Endothelial cell of umbilical vein (primary cell): ENCODE results near the gene SGF29. TPM values are rescaled to one million over a fixed set of nuclear protein-coding genes. Genes with fewer than 3 reads are reported as not detected.

Source experiments
- BruUV-seq: library from RNA; stranded (reverse); fragments of 400-500 nt; replicated peaks from 2 replicates; lab custom pipeline; 2021; lab: Mats Ljungman, UMichigan
- CTCF ChIA-PET: fragments of 300-600, 350-600 bp; sonication (Branson Sonifier 250); formaldehyde crosslinking; loops from one replicate; lab custom pipeline; 2021; ENCODE audit warnings: antibody characterized with exemption, inconsistent platforms; lab: Charles Lee
- POLR2A ChIA-PET: fragments of 300-600, 350-600 bp; sonication (Branson Sonifier 250); formaldehyde crosslinking; loops from one replicate; lab custom pipeline; 2021; ENCODE audit warnings: antibody characterized with exemption, inconsistent platforms; lab: Charles Lee
- DNase-seq: peaks from one replicate; pipeline ENCODE4 v3.0.0-alpha.2; 2011; ENCODE audit warnings: low read depth, low spot score
- FAIRE-seq: peaks from 2 replicates; lab custom pipeline; 2011; peaks lifted over from hg19 to GRCh38; lab: Jason Lieb, UNC
- H2AFZ ChIP-seq: 2 replicates; pipeline ENCODE4 v1.6.0; 2012; ENCODE audit warnings: low read depth, low read length, control low read depth, inconsistent platforms
- H3K27ac ChIP-seq: 2 replicates; pipeline ENCODE4 v1.5.1; 2011; ENCODE audit warnings: low read depth, mild to moderate bottlenecking, control low read depth, low read length, moderate library complexity; ENCODE audit not compliant: insufficient read depth
- H3K27me3 ChIP-seq, 2 experiments: 2 replicates each; pipeline versions ENCODE4 v1.6.0 to v1.6.1; 2011; ENCODE audit warnings: low read length in 2 of 2, mixed read lengths in 1 of 2; ENCODE audit not compliant: control insufficient read depth in 2 of 2, insufficient read depth in 2 of 2
- H3K36me3 ChIP-seq, 2 experiments: 2 replicates in 1 of 2; 3 replicates in 1 of 2; pipeline ENCODE4 v1.5.1; 2011; ENCODE audit warnings: low read length in 2 of 2, mild to moderate bottlenecking in 1 of 2, moderate library complexity in 1 of 2; ENCODE audit not compliant: control insufficient read depth in 2 of 2, insufficient read depth in 2 of 2; ENCODE audit errors: extremely low read depth in 1 of 2
- H3K4me1 ChIP-seq: 3 replicates; pipeline ENCODE4 v1.5.1; 2011; ENCODE audit warnings: mild to moderate bottlenecking, low read length; ENCODE audit not compliant: control insufficient read depth, insufficient read depth; ENCODE audit errors: extremely low read depth
- H3K4me2 ChIP-seq: 2 replicates; pipeline ENCODE4 v1.6.1; 2011; ENCODE audit warnings: low read length, control low read depth, mixed read lengths; ENCODE audit not compliant: insufficient read depth
- H3K4me3 ChIP-seq, 3 experiments: fragments of 200-600 bp in 1 of 3; sonication (generic), shearing (Covaris generic) in 1 of 3; replicated peaks in 1 of 3; 2 replicates each; pipeline ENCODE4 v1.5.1; 2011 to 2016; ENCODE audit warnings: control low read depth in 3 of 3, low read length in 3 of 3, mild to moderate bottlenecking in 2 of 3, inconsistent platforms in 1 of 3, low read depth in 1 of 3, moderate library complexity in 1 of 3; ENCODE audit not compliant: insufficient read depth in 1 of 3
- H3K79me2 ChIP-seq: 2 replicates; pipeline ENCODE4 v1.6.0; 2012; ENCODE audit warnings: low read length, inconsistent platforms; ENCODE audit not compliant: control insufficient read depth, insufficient read depth
- H3K9ac ChIP-seq: replicated peaks from 2 replicates; pipeline ENCODE3; 2011; ENCODE audit warnings: low read length, control low read depth; ENCODE audit not compliant: insufficient read depth; ENCODE audit errors: extremely low read depth
- H3K9me1 ChIP-seq: replicated peaks from 3 replicates; pipeline ENCODE4 v1.6.0; 2011; ENCODE audit warnings: mild to moderate bottlenecking, low read length; ENCODE audit not compliant: control insufficient read depth, insufficient read depth; ENCODE audit errors: extremely low read depth
- H3K9me3 ChIP-seq: replicated peaks from 2 replicates; pipeline ENCODE4 v1.5.1; 2012; ENCODE audit warnings: low read length, inconsistent platforms; ENCODE audit not compliant: control insufficient read depth, insufficient read depth
- H4K20me1 ChIP-seq: replicated peaks from 2 replicates; pipeline ENCODE3; 2011; ENCODE audit warnings: mild to moderate bottlenecking, low read length; ENCODE audit not compliant: control insufficient read depth, insufficient read depth; ENCODE audit errors: extremely low read depth
- CTCF ChIP-seq, 2 donors: IDR thresholded peaks; 1 replicate in 1 of 2; 2 replicates in 1 of 2; pipeline ENCODE4 v1.5.1; 2011; ENCODE audit warnings: low read length in 2 of 2, mild to moderate bottlenecking in 2 of 2, moderate library complexity in 2 of 2, control low read depth in 1 of 2, inconsistent platforms in 1 of 2, low read depth in 1 of 2; ENCODE audit not compliant: insufficient read depth in 1 of 2; ENCODE audit errors: extremely low read depth in 1 of 2
- EZH2 ChIP-seq: IDR thresholded peaks from 2 replicates; pipeline ENCODE4 v1.6.1; 2012; ENCODE audit warnings: borderline replicate concordance, low read depth, mild to moderate bottlenecking, moderate library complexity, low read length, inconsistent platforms; ENCODE audit not compliant: severe bottlenecking
- FOS ChIP-seq: IDR thresholded peaks from 2 replicates; pipeline ENCODE4 v1.6.1; 2011; ENCODE audit warnings: mild to moderate bottlenecking, low read length, moderate library complexity, borderline replicate concordance; ENCODE audit not compliant: insufficient read depth
- GATA2 ChIP-seq: IDR thresholded peaks from 2 replicates; pipeline ENCODE4 v1.7.0; 2011; ENCODE audit warnings: low read depth, mild to moderate bottlenecking, moderate library complexity, mixed read lengths, low read length; ENCODE audit not compliant: insufficient read length, insufficient read depth
- JUN ChIP-seq: IDR thresholded peaks from 2 replicates; pipeline ENCODE4 v1.6.1; 2011; ENCODE audit warnings: borderline replicate concordance, low read depth; ENCODE audit not compliant: insufficient read length, insufficient read depth
- MAX ChIP-seq: IDR thresholded peaks from 2 replicates; pipeline ENCODE4 v1.6.1; 2011; ENCODE audit not compliant: insufficient read depth, insufficient read length
- MYC ChIP-seq: IDR thresholded peaks from one replicate; pipeline ENCODE4 v1.6.1; 2011; ENCODE audit warnings: mild to moderate bottlenecking, low read depth, low read length
- POLR2A ChIP-seq: IDR thresholded peaks from 2 replicates; pipeline ENCODE4 v1.6.1; 2012; ENCODE audit warnings: low read depth, mild to moderate bottlenecking, control low read depth, low read length
- POLR2AphosphoS5 ChIP-seq: IDR thresholded peaks from 2 replicates; pipeline ENCODE4 v1.6.1; 2012; ENCODE audit warnings: low read depth, mild to moderate bottlenecking, control low read depth, low read length, moderate library complexity; ENCODE audit not compliant: insufficient read depth
- dilution Hi-C: fragments of 300-500 bp; cut with MboI; formaldehyde crosslinking; loops from one replicate; pipeline ENCODE4 v1.15.0; 2019; ENCODE audit warnings: low sequenced_read_pairs; ENCODE audit not compliant: extremely low pct_ligation_motif_present
- intact Hi-C: fragments of 100-400 bp; cut with micrococcal nuclease; formaldehyde crosslinking; loops from one replicate; pipeline ENCODE4 v1.10.0; 2022
- polyA plus RNA-seq, 4 experiments: library from polyadenylated mRNA; depleted of rRNA in 3 of 4; stranded (reverse) in 3 of 4; unstranded in 1 of 4; fragments of >200 nt; gene quantifications; 2 replicates each; pipeline versions ENCODE4 v1.2.1 to v1.2.3, GENCODE V29; 2011 to 2012; ENCODE audit warnings: missing spikeins in 1 of 4
- total RNA-seq: library from RNA; stranded (reverse); gene quantifications from 2 replicates; pipeline ENCODE4 v1.2.3, GENCODE V29; 2021

Gene SGF29
- total and polyA plus RNA-seq, 2 donors (not counting 3 experiments of a cell fraction or from before 2014, with no cell fraction given): 3.4 to 12.0 TPM

GRCh38 chr16:28537076-28537475 lies 16.6 kb upstream of the SGF29 start:
- Histone ChIP-seq H3K9me1 (no peaks in the 10 kb centered on the region), H2AFZ (no peak overlapping the region), H4K20me1 (no peaks in the 10 kb centered on the region), H3K36me3 (no peaks in the 10 kb centered on the region), H3K27me3 (peaks cover 0 to 2% of the 10 kb centered on the region in 2 experiments), H3K4me2 (no peak overlapping the region), H3K79me2 (no peaks in the 10 kb centered on the region), H3K27ac (no peak overlapping the region), H3K4me3 (no peak overlapping the region), H3K4me1 (no peaks in the 10 kb centered on the region), H3K9ac (no peak overlapping the region), H3K9me3 (no peaks in the 10 kb centered on the region)
- POLR2A ChIA-PET: no interaction called here
- intact Hi-C loops (no loop called here), dilution Hi-C loops (no loop called here)
- CTCF ChIA-PET: no interaction called here
- BruUV-seq: no TSS peak
- DNase-seq: no peak
- no peak for TF ChIP-seq MYC
- no peak for TF ChIP-seq POLR2A
- no peak for TF ChIP-seq GATA2
- no peak for TF ChIP-seq FOS
- no peak for FAIRE-seq

DNA sequence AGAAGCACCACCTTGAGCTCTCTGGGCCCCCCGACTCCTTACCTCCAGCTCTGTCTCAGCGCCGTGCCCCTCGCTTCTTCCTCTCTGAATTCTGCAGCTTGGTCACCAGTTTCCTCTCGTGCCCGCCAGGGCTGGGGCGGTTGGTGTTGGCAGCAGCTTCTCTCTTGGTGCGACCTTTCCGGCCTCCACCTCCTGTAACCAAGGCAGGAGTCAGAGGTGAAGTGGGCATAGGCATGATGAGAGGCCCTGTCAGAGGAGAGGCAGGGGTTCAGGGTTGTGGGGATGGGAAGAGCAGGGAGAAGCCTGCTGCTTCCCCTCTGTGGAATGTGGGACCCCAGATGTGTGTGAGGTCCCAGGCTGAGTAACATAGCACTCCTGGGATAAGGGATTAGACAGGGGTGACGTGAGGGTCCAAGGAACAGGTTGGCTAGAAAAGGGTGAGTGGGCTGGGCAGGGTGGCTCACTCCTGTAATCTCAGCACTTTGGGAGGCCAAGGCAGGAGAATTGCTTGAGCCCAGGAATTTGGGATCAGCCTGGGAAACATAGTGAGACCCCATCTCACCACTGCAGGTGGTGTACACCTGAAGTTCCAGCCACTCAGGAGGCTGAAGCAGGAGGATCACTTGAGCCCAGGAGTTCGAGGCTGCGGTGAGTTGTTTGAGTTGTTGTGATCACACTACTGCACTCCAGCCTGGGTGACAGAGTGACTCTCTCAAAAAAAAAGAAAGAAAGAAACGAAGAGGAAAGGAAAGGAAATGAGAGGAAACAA lies 15.6 kb upstream of the SGF29 start:
- no peaks in the 10 kb centered on the region for H4K20me1 ChIP-seq
- H3K4me1 ChIP-seq: no peaks in the 10 kb centered on the region
- no peaks in the 10 kb centered on the region for H3K36me3 ChIP-seq
- FAIRE-seq: no peak
- no peak overlapping the region for H3K4me3 ChIP-seq
- dilution Hi-C loops (no loop called here), intact Hi-C loops (no loop called here)
- no peak overlapping the region for H3K9ac ChIP-seq
- no peak overlapping the region for H3K27ac ChIP-seq
- no peaks in the 10 kb centered on the region for H3K9me1 ChIP-seq
- no TSS peak for BruUV-seq
- H3K79me2 ChIP-seq: no peaks in the 10 kb centered on the region
- no peak for DNase-seq
- CTCF ChIA-PET: no interaction called here
- H2AFZ ChIP-seq: no peak overlapping the region
- TF ChIP-seq JUN (no peak), GATA2 (no peak), FOS (no peak), POLR2AphosphoS5 (no peak), CTCF (IDR thresholded peaks at IDR 0.05; ENCODE audit: extremely low read depth in 1 of 2, insufficient read depth in 1 of 2, low read depth in 1 of 2, low read length in 2 of 2) (no peak), MAX (no peak), EZH2 (no peak)
- POLR2A ChIA-PET: no interaction called here
- no peaks in the 10 kb centered on the region for H3K27me3 ChIP-seq
- H3K4me2 ChIP-seq: no peak overlapping the region
- H3K9me3 ChIP-seq: no peaks in the 10 kb centered on the region
